ENCODE data around the gene TECPR1. TPM values are rescaled to one million over a fixed set of nuclear protein-coding genes. Genes with fewer than 3 reads are reported as not detected.

The TECPR1 gene
- total RNA-seq, 1 donor from 2014 or later = 82.6 TPM

GRCh38 chr7:98283887-98284222 is 31.8 kb upstream of the TECPR1 start:
- no peak for DNase-seq (ENCODE audit: low read depth, low spot score)

GRCh38 chr7:98283127-98283886 is 31.3 kb upstream of the TECPR1 start:
- DNase-seq (ENCODE audit: low read depth, low spot score) = no peak

- no peak for DNase-seq (ENCODE audit: low read depth, low spot score)
Measured at GRCh38 chr7:98282703-98283102, 30.7 kb upstream of the TECPR1 start.

DNA sequence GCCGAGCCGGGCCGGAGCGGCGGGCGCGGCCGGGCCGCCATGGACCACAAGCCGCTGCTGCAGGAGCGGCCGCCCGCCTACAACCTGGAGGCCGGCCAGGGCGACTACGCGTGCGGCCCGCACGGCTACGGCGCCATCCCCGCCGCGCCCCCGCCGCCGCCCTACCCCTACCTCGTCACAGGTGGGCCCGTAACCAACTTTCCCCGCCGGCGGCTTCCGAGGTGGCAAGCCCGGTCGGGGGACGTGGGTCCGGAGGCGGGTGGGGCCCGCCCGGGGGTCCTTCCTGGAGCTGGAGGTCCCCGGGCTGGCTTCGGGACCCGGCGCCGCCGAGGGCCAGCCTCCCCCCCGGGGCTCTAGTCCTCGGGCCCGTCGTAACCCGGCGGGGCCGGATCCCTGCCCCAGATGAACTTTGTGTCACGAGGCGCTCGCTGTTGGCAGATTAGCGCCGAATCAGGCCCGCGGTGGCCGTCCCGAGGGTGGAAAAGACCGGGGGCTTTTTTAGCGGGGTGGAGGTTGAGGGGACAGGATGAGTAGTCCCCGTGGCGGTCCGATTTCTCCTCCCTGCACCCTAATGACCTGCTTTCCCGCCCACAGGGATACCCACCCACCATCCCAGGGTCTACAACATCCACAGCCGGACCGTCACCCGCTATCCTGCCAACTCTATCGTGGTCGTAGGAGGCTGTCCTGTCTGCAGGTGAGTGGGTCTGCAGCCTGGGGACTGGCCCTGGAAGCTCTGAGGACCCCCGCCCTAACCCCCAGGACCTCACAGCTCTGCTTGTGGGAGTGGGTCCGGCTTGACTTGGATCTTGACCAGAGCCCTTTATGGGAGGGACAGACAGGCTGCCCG is 29.9 kb upstream of the TECPR1 start:
- DNase-seq (ENCODE audit: low read depth, low spot score) = no peak

- peak; percentile 60 for DNase-seq (ENCODE audit: low read depth, low spot score)
Measured at GRCh38 chr7:98280791-98281756, 29.0 kb upstream of the TECPR1 start, which contains the start of gene BRI3. BRI3 (plus strand) TSS chr7:98281686; CDS start chr7:98281796, 110 bp downstream.

GRCh38 chr7:98280296-98280695 is 28.3 kb upstream of the TECPR1 start:
- no peak for DNase-seq (ENCODE audit: low read depth, low spot score)

DNA sequence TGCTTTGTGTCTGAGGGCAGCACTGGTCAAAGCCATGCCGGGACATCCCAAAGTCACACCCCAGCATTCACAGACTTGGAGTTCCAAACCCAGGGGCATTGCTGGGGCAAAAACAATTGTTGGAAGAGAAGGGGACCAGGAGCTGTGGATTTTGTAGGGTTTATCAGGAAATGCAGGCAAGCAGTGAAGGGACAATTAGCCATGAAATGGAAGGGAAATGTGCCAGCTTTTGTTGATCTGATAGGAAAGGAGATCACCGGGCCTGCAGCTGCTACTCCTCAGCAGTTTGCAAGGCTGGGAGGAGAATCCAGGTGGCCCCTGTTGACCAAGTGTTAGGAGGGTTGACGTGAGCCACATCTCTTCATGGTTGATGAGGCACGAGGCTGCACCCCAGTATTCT is 26.9 kb upstream of the TECPR1 start:
- no peak for DNase-seq (ENCODE audit: low read depth, low spot score)

- DNase-seq (ENCODE audit: low read depth, low spot score) = no peak
Measured at GRCh38 chr7:98278408-98278807, 26.4 kb upstream of the TECPR1 start.

DNA sequence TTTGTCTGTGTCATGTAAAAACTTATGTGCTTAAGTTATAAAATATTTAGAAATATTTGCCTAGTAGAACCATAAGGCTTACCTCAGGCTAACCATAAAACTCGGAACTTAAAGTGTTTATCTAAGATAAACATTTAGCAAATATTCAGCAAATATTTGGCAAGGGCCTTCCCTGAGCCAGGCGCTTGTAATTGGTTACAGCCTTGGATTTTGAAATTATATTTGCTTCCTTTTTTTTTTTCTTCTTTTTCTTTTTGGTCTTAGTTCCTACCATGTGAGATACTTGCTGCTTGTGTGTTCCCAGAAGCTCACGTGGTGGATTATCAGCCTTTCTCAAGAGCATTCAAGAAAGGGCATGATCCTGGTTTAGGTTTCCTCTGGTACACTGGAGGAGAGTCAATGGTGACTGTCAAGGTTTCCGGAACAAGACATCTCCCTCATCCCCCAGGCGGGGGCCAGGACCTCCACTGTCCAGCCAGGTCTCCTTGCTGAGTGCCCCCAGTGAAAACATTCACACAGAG is 24.3 kb upstream of the TECPR1 start:
- DNase-seq (ENCODE audit: low read depth, low spot score) = no peak

GRCh38 chr7:98267303-98267702 is 15.3 kb upstream of the TECPR1 start:
- no peak for DNase-seq (ENCODE audit: low read depth, low spot score)

- no peak for DNase-seq (ENCODE audit: low read depth, low spot score)
Measured at GRCh38 chr7:98266840-98267239, 14.8 kb upstream of the TECPR1 start.

DNA sequence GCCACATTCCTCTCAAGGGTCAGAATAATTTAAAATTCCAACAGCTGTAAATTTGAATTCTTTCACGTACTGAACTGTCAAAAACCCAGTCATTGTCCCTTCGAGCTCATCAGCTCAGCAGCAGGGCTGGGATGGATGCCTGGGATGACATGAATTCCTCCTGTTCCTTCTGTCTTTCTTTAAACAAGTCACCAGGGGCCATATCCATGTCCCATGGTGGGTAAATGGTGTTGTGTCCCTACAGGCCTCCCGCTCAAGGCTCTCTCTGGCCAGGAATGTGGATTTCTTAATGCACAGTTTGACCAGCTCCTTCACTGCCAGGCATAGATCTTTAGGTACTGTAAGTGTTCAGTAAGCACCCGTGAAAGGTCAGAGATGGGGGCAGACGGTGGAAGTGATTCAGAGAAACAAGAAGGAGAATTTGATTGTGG is 13.8 kb upstream of the TECPR1 start:
- no peak for DNase-seq (ENCODE audit: low read depth, low spot score)

- DNase-seq (ENCODE audit: low read depth, low spot score) = no peak
Measured at GRCh38 chr7:98257701-98258100, 5.7 kb upstream of the TECPR1 start.

- DNase-seq (ENCODE audit: low read depth, low spot score) = no peak
Measured at GRCh38 chr7:98256431-98256830, 4.4 kb upstream of the TECPR1 start.

DNA sequence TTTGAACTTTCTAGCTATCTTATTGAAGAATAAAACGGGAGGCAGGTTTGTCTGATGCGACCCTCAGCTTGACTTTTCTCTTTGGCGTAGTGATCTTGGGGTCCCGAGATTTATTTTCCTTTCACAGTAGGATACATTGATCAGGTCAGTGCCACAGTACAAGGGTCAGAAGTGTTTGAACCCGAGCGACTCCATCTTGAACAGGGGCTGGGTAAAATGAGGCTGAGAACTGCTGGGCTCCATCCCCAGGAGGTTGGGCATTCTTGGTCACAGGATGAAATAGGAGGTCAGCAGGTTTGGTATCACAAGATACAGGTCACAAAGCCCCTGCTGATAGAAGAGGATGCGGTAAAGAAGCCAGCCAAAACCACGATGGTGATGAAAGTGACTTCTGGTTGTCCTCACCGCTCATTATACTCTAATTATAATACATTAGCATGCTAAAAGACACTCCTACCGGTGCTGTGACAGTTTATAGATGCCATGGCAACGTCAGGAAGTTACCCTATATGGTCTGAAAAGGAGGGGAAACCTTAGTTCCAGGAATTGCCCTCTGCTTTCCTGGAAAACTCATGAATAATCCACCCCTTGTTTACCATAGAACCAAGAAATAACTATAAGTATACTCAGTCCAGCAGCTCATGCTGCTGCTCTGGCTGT is 3.0 kb upstream of the TECPR1 start:
- no peak for DNase-seq (ENCODE audit: low read depth, low spot score)

DNA sequence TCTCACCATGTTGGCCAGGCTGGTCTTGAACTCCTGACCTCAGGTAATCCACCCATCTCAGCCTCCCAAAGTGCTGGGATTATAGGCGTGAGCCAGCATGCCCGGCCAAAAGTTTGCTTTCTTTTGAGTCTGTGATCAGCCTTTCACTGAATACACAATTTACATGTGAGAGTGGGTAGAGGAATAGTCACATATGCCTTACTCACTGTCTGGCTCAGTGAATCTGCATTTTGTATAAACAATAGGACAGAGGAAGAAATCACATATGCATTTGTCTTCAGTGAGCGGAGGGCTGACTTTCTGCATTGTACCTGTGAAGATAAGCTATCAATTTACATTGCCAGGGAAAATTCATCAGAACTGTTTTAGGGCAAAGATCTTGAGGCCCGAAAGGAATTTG is 2.5 kb upstream of the TECPR1 start:
- DNase-seq (ENCODE audit: low read depth, low spot score) = no peak

DNA sequence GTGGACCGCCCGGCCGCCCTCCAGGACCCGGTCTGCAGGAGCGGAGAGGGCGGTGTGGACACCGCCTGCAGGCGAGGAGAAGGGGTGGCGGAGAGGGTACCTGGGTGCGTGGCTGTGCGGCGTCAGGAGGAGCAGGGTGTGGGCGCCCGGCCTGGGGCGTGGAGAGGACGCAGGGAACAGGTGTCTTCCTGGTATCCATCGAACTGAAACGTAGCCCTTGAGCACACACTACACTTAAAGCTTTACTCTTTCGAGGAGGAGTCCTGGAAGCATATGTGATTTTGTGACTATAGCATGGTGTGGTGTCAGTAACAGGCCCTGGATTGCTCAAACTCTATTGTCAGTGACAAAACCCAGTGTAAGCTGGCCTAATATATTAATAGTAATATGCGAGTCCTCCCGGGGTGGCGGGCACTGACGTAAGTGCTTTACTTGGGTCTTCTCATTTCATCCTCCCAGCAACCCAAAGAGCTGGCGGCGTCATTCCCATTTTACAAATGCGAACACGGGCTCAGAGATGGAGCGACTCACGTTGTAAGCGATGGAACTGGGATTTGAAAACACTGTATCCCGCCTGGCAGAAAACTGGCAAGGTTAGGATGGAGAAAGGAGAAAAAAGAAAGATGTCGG is 508 bp upstream of the TECPR1 start:
- DNase-seq (ENCODE audit: low read depth, low spot score) = no peak

- no peak for DNase-seq (ENCODE audit: low read depth, low spot score)
Measured at GRCh38 chr7:98251231-98251600, 816 bp downstream of the TECPR1 start.

- DNase-seq (ENCODE audit: low read depth, low spot score) = no peak
Measured at GRCh38 chr7:98250789-98251188, 1.2 kb downstream of the TECPR1 start.

DNA sequence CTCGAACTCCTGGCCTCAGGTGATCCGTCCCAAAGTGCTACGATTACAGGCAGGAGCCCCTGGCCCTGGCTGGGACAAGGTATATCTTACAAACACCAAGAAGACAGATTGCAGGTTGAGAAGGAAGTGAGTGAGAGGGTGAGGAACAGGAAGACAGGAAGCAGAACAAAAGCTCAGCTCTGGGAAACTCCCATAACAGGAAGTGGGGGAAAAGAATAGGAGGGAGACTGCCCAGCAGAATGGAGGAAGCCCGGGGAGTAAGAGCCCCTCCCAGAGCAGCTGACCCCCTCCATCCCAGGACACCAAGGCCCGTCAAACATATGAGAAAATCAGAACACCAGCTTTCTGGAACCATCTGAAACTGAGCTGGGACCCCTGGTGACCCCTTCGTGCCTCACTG is 2.9 kb downstream of the TECPR1 start:
- no peak for DNase-seq (ENCODE audit: low read depth, low spot score)
